A549 (cell line): Measurements from ENCODE around the gene PLD2.

Experiments
- CTCF ChIP-seq: fragments of >200 bp; sonication (Bioruptor Twin); formaldehyde crosslinking; IDR thresholded peaks from 3 replicates; pipeline ENCODE4 v1.5.1; 2016
- JUNB ChIP-seq: fragments of >200 bp; sonication (Bioruptor Twin); formaldehyde crosslinking; IDR thresholded peaks from 2 replicates; pipeline ENCODE4 v1.6.1; 2016
- POLR2A ChIP-seq: IDR thresholded peaks from 2 replicates; pipeline ENCODE4 v1.6.1; 2012; ENCODE audit warnings: mild to moderate bottlenecking, low read length
- POLR2AphosphoS2 ChIP-seq: conservative IDR thresholded peaks from 2 replicates; pipeline ENCODE4 v1.6.1; 2012; ENCODE audit warnings: low read length, improper control_type of control experiment, inconsistent platforms
- RAD21 ChIP-seq, 2 experiments: fragments of >200 bp in 1 of 2; sonication (Bioruptor Twin) in 1 of 2; formaldehyde crosslinking in 1 of 2; IDR thresholded peaks in 1 of 2; conservative IDR thresholded peaks in 1 of 2; 2 replicates in 1 of 2; 3 replicates in 1 of 2; pipeline ENCODE4 v1.6.1; 2012 to 2018; ENCODE audit warnings: inconsistent platforms in 1 of 2
- USF2 ChIP-seq: fragments of 450-650 bp; IDR thresholded peaks from 2 replicates; pipeline ENCODE4 v1.6.1; 2014; ENCODE audit warnings: antibody characterized with exemption

- TF ChIP-seq POLR2AphosphoS2: no peak
- TF ChIP-seq JUNB: no peak
- no peak for TF ChIP-seq CTCF
- TF ChIP-seq RAD21 (conservative IDR thresholded peaks at IDR 0.05 in 1 of 2, IDR thresholded peaks at IDR 0.05 in 1 of 2): no peak
- no peak for TF ChIP-seq POLR2A
- no peak for TF ChIP-seq USF2
These were observed 3.8 kb downstream of the PLD2 start for GRCh38 chr17:4810696-4811290.
